Hippocampal formation (tissue), 2 donors: ENCODE data around the gene NFATC4.
"Not testable (repeated sequence)": the region's sequence is repeated elsewhere in the genome, so short reads cannot be mapped to it uniquely, and the experiment has no call there.

Experiments used
- DNase-seq, 2 donors: peaks; one replicate each; lab custom pipeline; 2025; lab: John Stamatoyannopoulos, UW

Gene NFATC4

DNA sequence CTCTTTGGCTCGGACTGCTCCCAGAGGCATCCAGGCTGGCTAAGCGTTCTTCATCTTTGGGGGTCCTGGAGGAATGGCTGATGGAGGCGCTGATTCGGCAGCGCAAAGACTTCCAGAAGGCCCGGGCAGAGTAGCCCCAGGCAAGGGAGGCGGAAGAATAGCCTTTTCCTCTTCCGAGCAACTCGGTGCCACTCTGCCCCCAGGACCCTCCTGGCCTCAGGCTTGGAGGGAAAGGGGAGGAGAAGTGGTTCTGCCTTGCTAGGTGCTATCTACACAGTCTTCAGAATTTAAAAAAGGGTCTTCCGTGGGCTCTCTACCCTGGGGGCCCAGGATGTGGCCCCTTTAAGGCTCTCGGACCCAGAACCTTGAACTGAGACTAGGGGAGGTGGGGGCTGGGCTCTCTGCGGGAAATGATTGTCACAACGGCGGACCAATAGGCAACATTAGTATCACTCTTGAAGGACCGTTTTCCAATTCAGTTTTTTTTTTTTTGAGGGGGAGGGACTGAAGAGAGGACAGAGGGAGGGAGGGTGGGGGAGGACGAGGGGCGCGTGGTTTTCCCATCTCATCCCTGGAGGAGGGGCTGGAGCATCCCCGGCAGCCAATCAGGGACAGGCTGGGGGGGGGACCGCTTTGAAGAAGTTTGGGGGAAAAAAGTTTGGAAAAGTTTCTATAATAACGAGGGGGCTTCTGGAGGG, at the start of gene NFATC4:
Gene NFATC4, plus strand, starts transcription at position 671 of the 698 bp plus-strand sequence. CDS start 157 bp downstream, outside the sequence.
- DNase-seq, result no peak

DNA sequence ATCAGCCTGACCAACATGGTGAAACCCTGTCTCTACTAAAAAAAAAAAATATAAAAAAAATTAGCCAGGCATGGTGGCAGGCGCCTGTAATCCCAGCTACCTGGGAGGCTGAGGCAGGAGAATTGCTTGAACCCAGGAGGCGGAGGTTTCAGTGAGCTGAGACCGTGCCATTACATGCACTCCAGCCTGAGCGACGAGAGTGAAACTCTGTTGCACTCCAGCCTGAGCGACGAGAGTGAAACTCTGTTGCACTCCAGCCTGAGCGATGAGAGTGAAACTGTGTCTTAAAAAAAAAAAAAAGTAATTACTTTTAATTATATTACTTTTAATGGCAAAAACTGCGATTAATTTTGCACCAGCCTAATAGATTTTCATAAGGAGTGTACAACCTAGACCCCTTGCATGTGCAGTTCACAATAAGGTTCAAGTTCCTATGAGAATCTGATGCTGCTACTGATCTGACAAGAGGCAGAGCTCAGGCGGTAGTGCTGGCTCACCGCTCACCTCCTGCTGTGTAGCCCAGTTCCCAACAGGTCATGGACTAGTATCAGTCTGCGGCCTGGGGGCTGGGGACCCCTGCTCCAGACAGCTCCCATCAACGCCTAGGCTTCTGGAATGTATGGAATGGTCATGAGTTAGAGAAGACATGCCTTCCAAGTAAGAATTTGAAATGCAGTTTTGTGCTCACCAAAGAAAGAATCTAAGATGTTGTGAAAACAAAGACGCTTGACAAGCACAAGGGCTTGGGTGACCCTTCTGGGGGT, 46.6 kb upstream of the NFATC4 start:
- DNase-seq, result no peak

DNA sequence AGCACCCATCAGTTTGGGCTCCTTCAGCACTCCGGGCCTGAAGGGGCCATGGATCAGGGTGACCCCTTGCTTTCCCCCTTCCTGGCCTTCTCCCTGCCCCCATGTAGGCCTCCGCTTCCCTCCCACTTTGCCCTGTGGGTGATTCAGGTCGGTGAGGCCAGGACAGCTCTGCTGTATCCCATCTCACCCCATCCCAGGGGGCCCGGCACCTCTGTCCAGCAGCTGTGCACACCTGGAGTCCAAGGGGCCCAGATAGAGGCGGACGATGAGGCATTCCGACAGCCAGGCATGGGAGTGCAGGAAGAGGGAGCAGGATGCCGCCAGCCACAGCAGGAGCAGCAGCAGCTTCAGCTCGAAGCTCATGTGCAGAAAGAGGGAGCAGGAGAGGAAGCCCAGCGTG, 45.3 kb upstream of the NFATC4 start:
- DNase-seq, result no peak

GRCh38 chr14:24323341-24323740, 44.6 kb upstream of the NFATC4 start:
- DNase-seq, result no peak

DNA sequence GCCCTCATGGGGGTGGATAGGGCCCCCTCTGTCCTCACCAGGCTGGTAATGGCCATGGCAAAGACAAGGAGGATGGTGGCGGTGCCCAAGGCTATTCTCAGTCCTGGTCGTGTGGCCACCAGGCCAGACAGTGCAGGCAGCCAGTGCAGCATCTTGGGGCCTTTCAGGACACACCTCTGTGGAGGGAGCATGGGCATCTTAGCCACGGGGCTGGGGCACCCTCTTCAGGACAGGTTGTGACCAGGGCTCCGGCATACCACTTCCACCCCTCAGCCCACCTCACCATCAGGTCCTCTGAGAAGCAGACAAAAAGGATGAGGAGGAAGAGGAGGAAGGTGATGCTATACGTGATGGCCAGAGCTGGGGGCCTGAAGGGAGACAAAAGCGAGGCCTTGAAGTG, 44.0 kb upstream of the NFATC4 start:
- DNase-seq, result no peak

DNA sequence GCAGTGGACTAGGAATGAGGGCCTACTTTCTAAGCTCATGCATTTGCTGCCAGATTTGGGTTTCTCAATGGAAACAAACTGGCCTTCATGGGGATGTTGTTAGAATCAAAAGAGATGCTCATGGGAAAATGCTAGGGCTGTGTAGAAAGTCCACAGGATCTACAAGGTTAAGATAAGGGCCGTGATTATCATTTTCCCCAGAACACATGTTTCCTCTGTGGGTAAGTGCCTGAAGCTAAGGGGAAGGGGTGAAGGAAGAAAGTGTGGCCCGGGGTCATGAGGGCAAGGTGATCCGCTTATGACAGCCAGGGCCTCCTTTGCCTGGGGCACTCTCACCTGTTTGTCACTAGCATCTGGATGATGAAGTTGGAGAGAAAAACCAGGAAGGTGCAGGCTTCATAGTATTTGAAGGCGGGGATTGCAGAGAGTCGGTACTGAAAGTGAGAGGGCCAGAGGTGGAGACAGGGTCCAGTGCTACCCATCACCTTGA, 42.9 kb upstream of the NFATC4 start:
- no peak for DNase-seq

- no peak for DNase-seq
Measured at GRCh38 chr14:24325963-24326362, 42.0 kb upstream of the NFATC4 start.

DNA sequence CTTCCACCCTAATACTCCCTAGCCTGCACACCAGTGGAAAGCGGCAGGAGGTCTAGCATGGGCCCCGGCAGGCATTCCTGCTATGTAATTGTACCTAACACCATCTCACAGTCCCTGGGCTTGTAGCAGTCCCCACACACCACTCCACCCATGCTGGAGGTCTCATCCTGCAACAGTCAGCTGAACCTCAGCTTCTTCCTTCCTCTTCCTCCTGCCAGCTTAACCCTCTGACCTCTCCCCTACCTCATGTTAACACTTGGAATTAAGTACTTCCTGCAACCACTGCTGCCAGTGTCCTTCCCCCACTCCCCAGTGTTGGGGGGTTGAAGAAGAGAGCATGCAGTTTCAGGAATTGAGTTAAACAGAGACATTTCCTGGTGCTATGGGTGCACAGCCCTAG, 40.7 kb upstream of the NFATC4 start:
- no peak for DNase-seq

- DNase-seq, result not testable (repeated sequence)
Measured at GRCh38 chr14:24327914-24328313, 40.1 kb upstream of the NFATC4 start.

DNA sequence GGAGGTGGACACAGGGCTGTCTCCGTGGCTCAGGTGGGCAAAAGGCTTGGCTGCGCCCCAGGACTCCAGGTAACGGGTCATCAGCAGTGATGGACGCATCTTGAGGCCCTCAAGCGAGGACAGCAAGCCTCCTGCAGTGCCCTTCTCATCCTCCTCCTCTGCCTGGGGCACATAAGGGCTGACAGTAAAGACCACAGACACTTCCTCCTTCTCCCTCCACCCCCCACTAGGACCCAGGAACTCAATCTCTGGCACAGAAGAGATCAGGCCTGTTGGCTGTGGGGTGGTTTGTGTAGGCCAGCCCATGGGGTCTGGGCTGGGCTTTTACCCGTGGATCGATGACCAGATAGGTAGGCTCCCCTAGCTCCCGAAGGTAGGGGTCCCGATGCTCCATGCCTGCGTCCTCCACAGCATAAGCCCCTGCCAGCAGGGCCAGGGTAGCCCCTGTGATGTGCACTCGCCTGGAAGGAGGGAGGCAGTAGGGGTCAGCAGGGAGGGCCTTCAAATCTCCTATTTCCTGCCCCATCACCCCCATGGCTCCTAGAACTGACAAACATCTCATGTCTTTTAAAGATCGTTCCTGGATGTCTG, 38.8 kb upstream of the NFATC4 start:
- DNase-seq, result no peak

DNA sequence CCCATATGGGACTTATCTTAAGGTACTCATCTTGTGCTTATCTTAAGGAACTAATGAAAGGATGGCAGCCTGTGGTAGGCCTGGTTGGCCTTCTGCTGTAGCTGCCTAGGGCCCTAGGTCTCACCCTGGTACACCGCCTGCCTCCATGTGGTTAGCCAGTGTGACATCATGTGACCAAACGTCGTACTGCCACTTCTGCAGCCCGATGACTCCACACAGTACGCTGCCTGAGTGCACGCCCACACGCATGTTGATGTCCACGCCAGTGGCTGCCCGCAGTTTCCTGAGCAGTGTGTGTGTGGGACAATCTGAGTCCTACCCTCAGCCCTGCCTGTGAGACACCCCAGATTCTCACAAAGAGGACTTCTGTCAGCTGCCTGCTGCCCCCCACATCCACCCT, 38.2 kb upstream of the NFATC4 start:
- DNase-seq, result no peak

- DNase-seq, result no peak
Measured at GRCh38 chr14:24330973-24331674, 36.9 kb upstream of the NFATC4 start.

DNA sequence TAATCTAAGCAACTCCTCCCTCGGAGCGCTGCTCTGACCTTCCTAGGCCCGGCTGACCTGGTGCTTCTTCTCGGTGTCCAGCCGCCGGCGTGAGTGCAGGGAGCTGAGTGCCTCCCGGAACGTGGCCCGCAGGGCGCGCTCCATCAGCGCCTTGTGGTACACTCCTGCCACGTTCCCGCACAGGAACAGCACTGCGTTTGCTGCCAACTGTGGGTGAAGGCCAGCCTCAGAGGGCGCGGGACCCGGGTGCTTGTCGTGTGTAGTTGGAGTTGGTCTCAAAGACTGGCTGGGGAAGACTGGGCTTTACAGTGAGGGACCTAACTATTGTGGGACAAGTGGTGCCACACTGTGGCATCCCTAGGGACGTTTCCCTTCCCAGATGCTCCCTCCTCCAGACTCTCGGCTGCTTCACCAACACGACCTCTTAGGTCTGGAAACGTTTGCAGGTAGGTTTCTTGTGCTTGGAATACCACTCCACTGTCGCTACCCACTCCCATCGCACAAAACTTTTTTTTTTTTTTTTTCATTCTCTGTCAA, 36.2 kb upstream of the NFATC4 start:
- no peak for DNase-seq

- DNase-seq, result peak; percentile 32 to 47
Measured at GRCh38 chr14:24332268-24332993, 35.6 kb upstream of the NFATC4 start.

DNA sequence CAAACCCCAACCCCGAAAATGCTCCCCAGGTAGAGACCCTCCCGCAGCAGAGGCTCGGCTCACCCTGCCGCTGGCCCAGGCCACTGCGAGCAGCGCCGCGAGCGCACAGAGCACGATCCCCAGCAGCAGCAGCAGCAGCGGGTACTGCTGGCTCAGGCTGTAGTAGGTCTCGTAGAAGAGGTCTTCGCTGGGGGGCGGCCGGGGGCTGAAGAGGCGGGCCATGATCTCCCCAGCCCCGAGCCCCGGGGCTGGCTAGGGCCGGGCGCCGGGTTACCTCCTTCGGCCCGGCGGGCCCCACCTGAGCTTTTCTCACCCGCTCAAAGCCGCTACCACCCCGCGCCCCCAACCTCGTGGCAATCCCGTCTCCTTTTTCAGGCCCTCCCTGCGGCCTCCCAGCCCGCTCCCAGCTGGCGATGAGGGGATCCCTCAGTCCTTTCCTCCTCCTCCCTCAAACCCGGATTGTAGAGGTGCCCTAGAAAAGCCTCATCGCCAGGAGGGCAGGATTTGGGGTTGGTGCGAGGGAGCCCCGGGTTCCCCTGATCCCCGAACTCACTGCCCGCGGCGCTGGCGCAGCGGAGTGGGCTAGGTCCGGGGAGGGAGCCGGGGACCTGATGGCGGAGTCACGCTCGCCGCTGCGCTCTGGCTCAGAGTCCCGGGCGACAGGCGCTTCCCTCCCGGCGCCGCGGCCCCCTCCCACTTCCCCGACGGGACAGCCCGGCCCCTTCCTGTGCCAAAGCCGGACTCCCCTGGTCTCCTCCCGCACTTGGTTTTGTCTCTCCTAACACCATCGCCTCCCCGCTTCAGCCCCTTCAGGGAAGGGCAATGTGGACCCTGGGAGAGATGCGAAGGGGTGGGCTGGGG, 33.3 kb upstream of the NFATC4 start, which contains the start of gene ADCY4:
Gene ADCY4, minus strand, starts transcription at position 641 of the 861 bp plus-strand sequence. Its CDS starts 419 bp downstream, at position 222.
- no peak for DNase-seq

DNA sequence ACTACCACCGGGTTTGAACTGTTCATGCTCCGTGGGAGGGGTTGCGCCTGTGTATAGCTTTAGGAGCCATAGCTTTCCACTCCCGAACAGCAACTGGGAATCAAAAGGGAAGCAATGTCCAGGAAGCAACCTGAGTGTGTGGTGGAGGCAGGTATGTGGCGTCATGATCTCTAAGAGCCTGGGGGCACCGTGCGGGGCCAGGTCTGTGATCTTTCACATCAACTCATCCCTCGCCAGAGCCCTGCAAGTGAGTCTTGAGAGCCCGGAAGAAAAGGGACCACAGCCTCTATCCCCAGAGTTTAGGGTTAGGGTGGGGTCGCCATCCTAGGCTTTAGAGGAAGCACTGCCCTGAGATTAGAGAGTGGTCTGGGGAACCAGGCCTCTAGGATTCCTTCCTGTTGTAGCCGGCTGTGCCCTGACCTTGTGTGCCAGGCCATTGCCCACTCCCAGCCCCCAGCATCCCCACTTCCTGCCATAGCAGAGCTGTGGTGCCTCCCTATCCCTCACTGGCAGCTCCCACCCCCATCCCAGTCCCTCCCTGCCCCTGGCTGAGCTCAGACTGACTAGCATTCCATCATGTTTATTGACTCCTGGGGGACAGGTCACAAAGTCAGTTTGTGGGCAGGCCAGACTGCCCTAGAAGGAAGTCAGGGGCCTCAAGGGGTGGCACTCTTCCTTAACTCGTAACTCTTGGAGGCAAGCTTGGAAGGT, 32.4 kb upstream of the NFATC4 start:
- no peak for DNase-seq

DNA sequence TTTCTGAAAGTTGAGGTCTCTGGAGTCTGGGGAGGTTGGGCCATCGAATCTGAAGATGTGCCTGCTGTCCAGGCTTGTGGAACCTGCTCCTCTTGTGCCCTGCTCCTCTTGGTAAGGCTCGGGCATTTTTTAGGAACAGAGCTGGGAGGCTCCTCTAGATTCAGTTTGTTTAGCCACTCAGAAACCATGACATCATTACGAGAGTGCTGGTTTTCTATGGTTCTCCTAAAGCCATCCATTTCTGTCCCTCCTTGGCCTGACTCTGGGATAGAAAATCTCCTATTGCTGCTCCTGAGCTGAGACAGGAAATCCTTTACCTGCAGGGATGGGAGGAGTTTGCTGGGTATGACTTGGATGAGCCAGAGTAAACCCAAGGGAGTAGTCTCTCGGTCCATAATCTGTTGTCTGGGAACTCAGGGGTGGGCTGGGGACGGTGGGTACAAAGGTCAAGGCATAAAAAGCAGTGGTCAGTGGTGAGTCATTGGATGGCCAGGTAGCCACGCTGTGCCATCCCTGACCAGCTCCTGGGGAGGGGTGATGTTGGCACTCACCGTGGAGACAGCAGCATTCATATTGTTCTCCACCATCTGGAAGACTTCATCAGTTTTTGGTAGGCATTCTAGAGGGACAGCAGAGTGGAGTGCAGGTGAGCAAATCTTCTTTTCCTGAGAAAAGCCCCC, 30.7 kb upstream of the NFATC4 start:
- no peak for DNase-seq

GRCh38 chr14:24337824-24338175, 30.2 kb upstream of the NFATC4 start:
- no peak for DNase-seq

DNA sequence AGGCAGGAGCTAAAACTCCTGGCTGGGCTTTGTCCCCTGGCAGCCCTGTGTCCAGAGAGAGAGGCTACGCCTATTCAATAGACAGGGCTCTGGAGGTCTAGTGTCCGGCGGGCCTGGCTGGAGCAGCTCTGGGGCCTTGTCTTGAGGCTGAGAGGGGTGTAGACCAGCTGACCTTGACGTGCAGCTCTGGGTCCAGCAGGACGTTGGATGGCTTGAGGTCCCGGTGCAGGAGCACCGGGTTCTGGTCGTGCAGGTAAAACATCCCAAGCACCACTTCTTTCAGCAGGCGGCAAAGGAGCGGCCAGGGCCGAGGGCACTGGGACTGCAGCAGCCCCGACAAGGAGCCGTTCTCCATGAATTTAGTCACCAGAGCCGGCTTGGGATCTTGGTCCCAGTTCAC, 29.1 kb upstream of the NFATC4 start:
- DNase-seq, result no peak
